ENCODE measurements around the gene MFSD2B. TPM values are rescaled to one million over a fixed set of nuclear protein-coding genes. Genes with fewer than 3 reads are reported as not detected.
A peak's percentile ranks its signal among the peaks of the same experiment; 100 is the strongest.

Gene MFSD2B
- total RNA-seq, 1 donor from 2014 or later: not detected

- ATAC-seq (ENCODE audit: poor library complexity) (peak; percentile 99), DNase-seq (peak; percentile 96)
- intact Hi-C loops (cut with DNase I): no loop called here
Observed at GRCh38 chr2:24046930-24047702, 37.2 kb downstream of the MFSD2B start, which contains the start of gene WDCP. Gene WDCP, minus strand, starts transcription at chr2:24047391. Its CDS starts 7,897 bp downstream, at chr2:24039494.

GRCh38 chr2:24047703-24048033 lies 37.8 kb downstream of the MFSD2B start:
- DNase-seq (no peak), ATAC-seq (ENCODE audit: poor library complexity) (no peak)
- intact Hi-C loops (cut with DNase I): no loop called here

GRCh38 chr2:24048769-24049484 lies 39.0 kb downstream of the MFSD2B start:
- intact Hi-C loops (cut with DNase I): no loop called here
- ATAC-seq (ENCODE audit: poor library complexity) (no peak), DNase-seq (no peak)

GRCh38 chr2:24049485-24050021 lies 39.7 kb downstream of the MFSD2B start, which contains the start of gene FKBP1B:
Gene FKBP1B, plus strand, starts transcription at chr2:24049741. Its CDS starts 109 bp downstream, at chr2:24049850.
- intact Hi-C loops (cut with DNase I): no loop called here
- DNase-seq: peak; percentile 70

GRCh38 chr2:24050041-24050979 lies 40.4 kb downstream of the MFSD2B start:
- intact Hi-C loops (cut with DNase I): no loop called here
- DNase-seq: peak; percentile 56
- ATAC-seq (ENCODE audit: poor library complexity): peak; percentile 13

More at GRCh38 chr2:24049485-24050021, 39.7 kb downstream of the MFSD2B start, which contains the start of gene FKBP1B:
- peak; percentile 44 for ATAC-seq (ENCODE audit: poor library complexity)

GRCh38 chr2:24051833-24052232 lies 41.9 kb downstream of the MFSD2B start:
- no peak for ATAC-seq (ENCODE audit: poor library complexity)
- intact Hi-C loops (cut with DNase I): no loop called here
- DNase-seq: no peak

GRCh38 chr2:24052951-24053350 lies 43.1 kb downstream of the MFSD2B start:
- DNase-seq (no peak), ATAC-seq (ENCODE audit: poor library complexity) (no peak)
- intact Hi-C loops (cut with DNase I): no loop called here

GRCh38 chr2:24054366-24055010 lies 44.6 kb downstream of the MFSD2B start:
- no peak for ATAC-seq (ENCODE audit: poor library complexity)
- intact Hi-C loops (cut with DNase I): no loop called here

GRCh38 chr2:24055750-24056149 lies 45.9 kb downstream of the MFSD2B start:
- ATAC-seq (ENCODE audit: poor library complexity): no peak
- intact Hi-C loops (cut with DNase I): no loop called here
- no peak for DNase-seq

More at GRCh38 chr2:24054366-24055010, 44.6 kb downstream of the MFSD2B start:
- DNase-seq: no peak

- intact Hi-C loops (cut with DNase I): no loop called here
- no peak for ATAC-seq (ENCODE audit: poor library complexity)
- no peak for DNase-seq
Observed at GRCh38 chr2:24058564-24059271, 48.8 kb downstream of the MFSD2B start.

GRCh38 chr2:24065341-24065740 lies 55.5 kb downstream of the MFSD2B start:
- ATAC-seq (ENCODE audit: poor library complexity) (no peak), DNase-seq (no peak)
- intact Hi-C loops (cut with DNase I): no loop called here

- intact Hi-C loops (cut with DNase I): no loop called here
- no peak for ATAC-seq (ENCODE audit: poor library complexity)
Observed at GRCh38 chr2:24072259-24072658, 62.4 kb downstream of the MFSD2B start.

GRCh38 chr2:24073816-24074215 lies 63.9 kb downstream of the MFSD2B start:
- ATAC-seq (ENCODE audit: poor library complexity) (no peak), DNase-seq (no peak)
- intact Hi-C loops (cut with DNase I): no loop called here

More at GRCh38 chr2:24072259-24072658, 62.4 kb downstream of the MFSD2B start:
- no peak for DNase-seq

- intact Hi-C loops (cut with DNase I): loop anchor here (5.0 kb wide), 1 partner anchor 148 kb away; the partner anchor contains the start of gene ATAD2B
- ATAC-seq (ENCODE audit: poor library complexity) (no peak), DNase-seq (no peak)
Observed at GRCh38 chr2:24075259-24075658, 65.4 kb downstream of the MFSD2B start.

Measured in Right ventricle myocardium superior (tissue), 1 donor.